Urinary bladder (tissue), 4 donors: Measurements from ENCODE around the gene IGF1. TPM values are rescaled to one million over a fixed set of nuclear protein-coding genes. Genes with fewer than 3 reads are reported as not detected.

Source experiments
- DNase-seq: peaks from one replicate; pipeline ENCODE4 v3.0.0-alpha.2; 2015; ENCODE audit errors: extremely low spot score
- H3K27ac ChIP-seq: one replicate; pipeline ENCODE4 v1.5.1; 2013; ENCODE audit warnings: low read depth, mild to moderate bottlenecking, moderate library complexity
- H3K36me3 ChIP-seq: one replicate; pipeline ENCODE4 v1.6.1; 2013; ENCODE audit warnings: mild to moderate bottlenecking, moderate library complexity; ENCODE audit not compliant: insufficient read depth
- H3K4me1 ChIP-seq: one replicate; pipeline ENCODE4 v1.6.1; 2013; ENCODE audit warnings: mild to moderate bottlenecking, moderate library complexity; ENCODE audit not compliant: insufficient read depth
- H3K4me3 ChIP-seq: one replicate; pipeline ENCODE4 v1.5.1; 2013; ENCODE audit warnings: low read depth, low read length
- WGBS: extraction: QIAGEN DNeasy Blood & Tissue Kit; methylation state at CpG from one replicate; pipeline ENCODE4 v1.1.7; 2013; 5-methylcytosine and 5-hydroxymethylcytosine counted together
- polyA plus RNA-seq: library from polyadenylated mRNA; stranded (reverse); fragments of 200-250 nt; gene quantifications from one replicate; pipeline ENCODE4 v1.2.3, GENCODE V29; 2013
- total RNA-seq: library from RNA; depleted of rRNA; stranded (reverse); fragments of >200 nt; gene quantifications from one replicate; pipeline ENCODE4 v1.2.3, GENCODE V29; 2014
- donor health status: healthy with polysubstance abuse.
- donor health status: healthy.

The IGF1 gene
- total and polyA plus RNA-seq, 2 donors, result 20.3 to 71.1 TPM

- H3K4me3 ChIP-seq, result no peak overlapping the region
- no peaks in the 10 kb centered on the region for H3K36me3 ChIP-seq
- DNase-seq, result no peak
- no peaks in the 10 kb centered on the region for H3K4me1 ChIP-seq
- H3K27ac ChIP-seq, result no peak overlapping the region
Measured at GRCh38 chr12:102509123-102509626, 28.8 kb upstream of the IGF1 start.

DNA sequence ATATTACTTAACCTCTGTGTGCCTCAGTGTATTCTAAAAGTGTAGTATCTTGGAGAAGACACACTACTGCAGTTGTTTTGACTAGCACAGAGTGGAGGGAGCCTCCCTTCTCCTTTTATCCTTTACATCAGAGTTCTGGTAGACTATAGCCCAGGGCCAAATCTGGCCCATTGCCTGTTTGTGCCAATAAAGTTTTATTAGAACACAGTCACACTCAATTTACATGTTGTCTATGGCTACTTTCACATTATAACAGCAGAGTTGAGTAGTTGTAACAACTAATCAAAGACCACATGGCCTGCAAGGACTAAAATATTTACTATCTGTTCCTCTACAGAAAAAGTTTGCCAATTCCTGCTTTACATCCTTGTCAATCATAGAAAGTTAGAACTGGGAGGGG is 27.7 kb upstream of the IGF1 start:
- Histone ChIP-seq H3K27ac (no peak overlapping the region), H3K4me1 (no peaks in the 10 kb centered on the region), H3K36me3 (no peaks in the 10 kb centered on the region), H3K4me3 (no peak overlapping the region)
- DNase-seq, result no peak

- Histone ChIP-seq H3K27ac (no peak overlapping the region), H3K36me3 (no peaks in the 10 kb centered on the region), H3K4me3 (no peak overlapping the region), H3K4me1 (no peaks in the 10 kb centered on the region)
- 0% methylated on average over 2 of the region's 2 CpGs for WGBS
- no peak for DNase-seq
Measured at GRCh38 chr12:102507301-102507700, 26.9 kb upstream of the IGF1 start.

DNA sequence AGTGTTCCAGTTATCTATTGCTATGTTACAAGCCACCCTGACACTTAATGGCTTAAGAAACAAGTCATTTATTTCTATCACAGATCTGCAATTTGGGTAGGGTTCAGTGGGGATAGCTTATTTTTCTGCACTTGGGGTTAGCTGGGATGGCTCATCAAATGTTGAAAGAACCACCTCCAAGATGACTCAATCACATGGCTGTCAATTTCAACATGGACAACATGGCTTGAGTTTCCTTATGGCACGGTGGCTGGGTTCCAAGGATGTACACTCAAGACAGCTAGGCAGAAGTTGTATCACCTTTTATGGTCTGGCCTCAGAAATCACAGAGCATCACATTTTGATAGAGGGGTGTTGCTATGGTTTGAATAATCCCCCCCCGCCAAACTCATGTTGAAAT is 24.5 kb upstream of the IGF1 start:
- H3K27ac ChIP-seq, result no peak overlapping the region
- 91% methylated on average over 2 of the region's 2 CpGs for WGBS
- H3K4me3 ChIP-seq, result no peak overlapping the region
- DNase-seq, result no peak
- H3K4me1 ChIP-seq, result no peaks in the 10 kb centered on the region
- H3K36me3 ChIP-seq, result no peaks in the 10 kb centered on the region

DNA sequence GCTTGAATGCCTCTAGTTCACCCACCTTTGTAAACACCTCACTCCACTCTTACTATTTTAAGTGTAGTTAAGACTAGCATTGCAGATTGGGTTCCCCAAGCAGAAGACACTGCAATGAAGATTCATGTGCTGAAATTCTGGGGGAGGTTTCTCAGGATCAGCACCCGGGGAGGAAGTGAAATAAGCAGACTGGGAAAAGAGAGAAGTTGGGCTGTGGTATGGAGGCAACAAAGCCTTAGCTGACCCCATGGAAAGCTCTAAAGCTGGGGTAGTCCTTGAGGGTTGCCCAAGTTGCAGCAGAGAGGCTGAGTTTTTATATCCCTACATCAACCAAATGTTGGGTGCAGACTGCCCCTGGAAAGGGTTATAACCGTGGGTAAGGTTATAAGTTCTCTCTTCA is 23.9 kb upstream of the IGF1 start:
- Histone ChIP-seq H3K4me3 (no peak overlapping the region), H3K4me1 (no peaks in the 10 kb centered on the region), H3K36me3 (no peaks in the 10 kb centered on the region), H3K27ac (no peak overlapping the region)
- WGBS, result 70% methylated on average over 2 of the region's 2 CpGs
- DNase-seq, result no peak

DNA sequence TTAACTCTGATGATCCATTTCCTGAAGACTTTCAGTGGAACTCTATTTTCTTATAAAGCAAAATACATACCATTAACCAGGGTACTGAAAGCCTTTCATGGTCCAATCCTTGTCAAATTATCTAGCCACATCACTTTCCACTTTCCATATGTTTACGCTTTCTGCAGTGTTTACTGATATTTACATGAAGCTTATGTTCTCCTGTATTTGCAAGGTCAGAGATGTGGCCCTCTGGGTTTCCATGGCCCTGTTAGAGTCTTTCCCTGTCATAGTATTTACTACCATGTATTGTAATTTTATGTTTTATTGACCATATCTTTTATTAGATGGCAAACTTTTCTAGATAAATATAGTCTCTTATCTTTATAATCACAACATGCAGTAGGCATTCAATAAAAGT is 23.5 kb upstream of the IGF1 start:
- Histone ChIP-seq H3K27ac (no peak overlapping the region), H3K4me1 (no peaks in the 10 kb centered on the region), H3K36me3 (no peaks in the 10 kb centered on the region), H3K4me3 (no peak overlapping the region)
- 0% methylated on average over 1 of the region's 1 CpG for WGBS
- no peak for DNase-seq

DNA sequence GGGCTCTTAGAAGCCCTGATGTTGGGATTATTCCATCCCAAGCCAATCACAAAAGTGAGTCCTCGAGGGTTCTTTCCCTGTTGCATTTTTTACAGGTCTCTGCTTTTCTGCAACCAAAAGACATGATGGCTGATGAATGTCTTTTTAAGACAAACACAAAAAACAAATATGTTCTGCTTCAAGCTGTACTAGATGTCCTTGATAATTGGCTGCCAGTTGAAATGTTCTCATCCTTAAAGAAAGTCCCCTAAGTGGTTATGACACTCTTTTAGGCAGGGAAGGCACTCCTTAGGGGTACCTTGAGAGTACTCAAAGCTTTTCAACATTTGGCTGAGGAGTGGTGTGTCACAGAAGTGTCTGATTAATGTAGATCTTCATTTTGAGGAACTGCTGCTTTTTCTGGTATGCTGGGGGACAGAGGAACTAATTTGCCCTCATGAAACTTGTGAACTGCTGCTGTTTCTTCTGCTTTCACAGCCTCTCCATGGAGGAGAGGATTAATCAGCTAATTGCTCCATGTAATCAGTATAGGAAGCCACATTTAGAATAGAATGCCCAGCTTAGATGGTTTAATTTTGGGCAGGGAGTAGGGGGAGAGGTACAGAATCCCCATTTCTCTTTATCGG is 22.8 kb upstream of the IGF1 start:
- 65% methylated on average over 2 of the region's 2 CpGs for WGBS
- Histone ChIP-seq H3K4me1 (no peaks in the 10 kb centered on the region), H3K27ac (no peak overlapping the region), H3K4me3 (no peak overlapping the region), H3K36me3 (no peaks in the 10 kb centered on the region)
- DNase-seq, result no peak

DNA sequence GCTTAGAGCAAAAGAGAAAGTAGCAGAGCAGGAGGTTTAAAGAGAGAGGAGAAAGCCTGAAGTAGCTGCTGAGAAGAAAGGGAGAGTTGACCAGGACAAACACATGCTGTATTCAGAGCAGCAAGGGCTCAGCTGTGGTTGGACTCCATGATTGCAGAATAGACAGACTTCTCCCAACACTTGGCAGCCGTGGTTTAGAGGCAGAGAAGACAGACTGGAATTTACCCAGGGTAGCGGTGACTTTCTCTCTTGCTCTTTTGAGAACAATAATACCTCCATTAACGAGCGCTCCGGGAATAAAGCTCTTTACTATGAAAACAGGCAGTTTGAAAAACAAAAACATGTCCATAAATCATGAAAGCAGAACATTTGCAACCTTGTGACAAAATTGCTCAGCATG is 21.4 kb upstream of the IGF1 start:
- 73% methylated on average over 5 of the region's 5 CpGs for WGBS
- no peak for DNase-seq
- Histone ChIP-seq H3K4me3 (no peak overlapping the region), H3K27ac (no peak overlapping the region), H3K4me1 (no peaks in the 10 kb centered on the region), H3K36me3 (no peaks in the 10 kb centered on the region)

DNA sequence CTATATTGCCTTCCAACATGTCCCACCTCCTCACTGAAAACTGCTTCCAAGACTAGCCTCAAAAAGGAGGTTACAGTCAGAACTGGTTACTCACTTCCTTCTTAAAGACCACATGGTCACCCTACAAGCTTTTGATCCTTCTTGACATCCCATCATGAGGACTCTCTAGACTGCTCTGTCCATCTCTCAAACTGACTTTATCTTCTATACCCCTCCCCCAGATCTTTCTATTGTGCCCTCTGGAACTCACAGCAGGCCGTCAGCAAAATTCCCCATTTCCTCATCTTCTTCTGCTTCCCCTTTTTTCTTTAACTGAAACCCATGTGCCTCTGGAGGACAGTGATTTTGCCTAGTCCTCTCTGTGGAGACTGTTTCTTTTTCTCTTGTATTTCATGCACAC is 18.1 kb upstream of the IGF1 start:
- WGBS, result 66% methylated on average over 1 of the region's 1 CpG
- no peaks in the 10 kb centered on the region for H3K36me3 ChIP-seq
- no peak overlapping the region for H3K4me3 ChIP-seq
- DNase-seq, result no peak
- H3K4me1 ChIP-seq, result no peaks in the 10 kb centered on the region
- no peak overlapping the region for H3K27ac ChIP-seq

GRCh38 chr12:102497743-102498142 is 17.4 kb upstream of the IGF1 start:
- Histone ChIP-seq H3K36me3 (no peaks in the 10 kb centered on the region), H3K27ac (no peak overlapping the region), H3K4me3 (no peak overlapping the region), H3K4me1 (no peaks in the 10 kb centered on the region)
- no peak for DNase-seq
- 88% methylated on average over 1 of the region's 1 CpG for WGBS

- DNase-seq, result no peak
- H3K4me3 ChIP-seq, result no peak overlapping the region
- WGBS, result 33% methylated on average over 6 of the region's 6 CpGs
- no peak overlapping the region for H3K27ac ChIP-seq
- no peaks in the 10 kb centered on the region for H3K36me3 ChIP-seq
- H3K4me1 ChIP-seq, result no peaks in the 10 kb centered on the region
Measured at GRCh38 chr12:102496591-102496990, 16.2 kb upstream of the IGF1 start.

DNA sequence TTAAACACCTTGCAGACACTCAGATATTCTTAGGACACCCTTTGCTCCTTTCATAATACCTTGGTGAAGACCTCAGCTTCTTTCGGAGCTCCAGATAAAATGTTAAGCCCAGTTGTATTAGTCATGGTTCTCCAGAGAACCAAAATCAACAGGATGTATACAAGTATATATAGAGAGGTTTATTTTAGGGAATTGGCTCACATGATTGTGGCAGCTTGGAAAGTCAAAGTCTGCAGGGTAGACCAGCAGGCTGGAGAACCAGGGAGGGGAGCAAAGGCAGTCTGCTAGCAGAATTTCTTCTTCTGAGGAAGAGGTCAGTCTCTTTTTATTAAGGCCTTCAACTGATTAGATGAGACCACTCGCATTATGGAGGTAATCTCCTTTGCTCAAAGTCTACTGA is 6.9 kb upstream of the IGF1 start:
- DNase-seq, result no peak
- H3K27ac ChIP-seq, result no peak overlapping the region
- WGBS, result 89% methylated on average over 2 of the region's 2 CpGs
- H3K4me1 ChIP-seq, result no peaks in the 10 kb centered on the region
- no peak overlapping the region for H3K4me3 ChIP-seq
- no peaks in the 10 kb centered on the region for H3K36me3 ChIP-seq

GRCh38 chr12:102486153-102486552 is 5.8 kb upstream of the IGF1 start:
- Histone ChIP-seq H3K4me3 (no peak overlapping the region), H3K27ac (no peak overlapping the region), H3K4me1 (no peaks in the 10 kb centered on the region), H3K36me3 (no peaks in the 10 kb centered on the region)
- WGBS, result 88% methylated on average over 2 of the region's 2 CpGs
- no peak for DNase-seq

- no peak overlapping the region for H3K4me3 ChIP-seq
- H3K27ac ChIP-seq, result no peak overlapping the region
- H3K4me1 ChIP-seq, result no peaks in the 10 kb centered on the region
- DNase-seq, result no peak
- WGBS, result 25% methylated on average over 12 of the region's 12 CpGs
- H3K36me3 ChIP-seq, result no peaks in the 10 kb centered on the region
Measured at GRCh38 chr12:102484428-102484958, 4.1 kb upstream of the IGF1 start.

GRCh38 chr12:102484017-102484416 is 3.7 kb upstream of the IGF1 start:
- H3K27ac ChIP-seq, result no peak overlapping the region
- no peak for DNase-seq
- 60% methylated on average over 3 of the region's 3 CpGs for WGBS
- H3K4me3 ChIP-seq, result no peak overlapping the region
- no peaks in the 10 kb centered on the region for H3K4me1 ChIP-seq
- no peaks in the 10 kb centered on the region for H3K36me3 ChIP-seq
